Stimulated activated CD8-positive, alpha-beta memory T cell treated with anti-CD3 and anti-CD28 coated beads, Interleukin-12 subunit alpha, Interleukin-12 subunit beta, amount 100 ng/mL, for 24 hours (primary cell): Measurements from ENCODE around the gene NTNG1.

ENCODE experiments used
- DNase-seq: peaks from one replicate; pipeline ENCODE4 v3.0.0-alpha.2; 2020; ENCODE audit errors: extremely low read depth

The NTNG1 gene

DNA sequence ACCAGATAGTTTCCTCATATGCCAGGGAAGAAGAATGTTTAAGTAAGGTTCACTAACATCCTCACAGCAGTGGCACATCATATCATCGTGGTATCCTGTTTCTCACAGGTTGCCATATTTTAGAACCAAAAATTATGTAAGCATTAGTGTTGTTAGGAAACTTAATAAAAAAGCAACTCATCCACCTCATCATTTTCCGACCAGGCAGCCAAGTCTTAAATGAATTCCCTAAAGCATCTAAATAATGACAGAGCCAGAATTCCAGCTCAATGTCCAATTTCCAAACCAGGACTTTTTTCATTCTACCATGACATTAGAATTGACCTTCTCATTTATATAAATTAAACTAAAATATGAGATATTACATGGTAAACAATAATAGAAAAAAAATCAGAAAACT, 272.7 kb downstream of the NTNG1 start:
- DNase-seq, result no peak

DNA sequence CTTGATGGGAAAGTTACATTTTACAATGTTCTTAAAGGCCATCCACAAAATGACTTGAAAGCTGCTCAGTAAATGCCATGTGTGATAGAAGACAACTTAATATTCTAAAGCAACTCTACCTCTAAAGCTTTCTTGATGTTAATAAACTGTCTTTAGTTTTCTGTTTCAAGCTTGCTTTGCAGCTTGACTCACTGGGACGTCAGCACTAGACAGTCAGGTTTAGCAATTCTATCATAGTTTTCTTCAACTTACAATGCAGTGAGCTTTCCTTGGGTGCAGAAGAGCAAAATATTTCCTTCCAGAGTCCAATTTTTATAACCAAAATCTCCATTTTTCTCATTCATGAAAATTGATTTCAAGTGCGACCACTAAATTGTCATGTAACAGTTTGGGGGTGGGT, 273.1 kb downstream of the NTNG1 start:
- no peak for DNase-seq

DNA sequence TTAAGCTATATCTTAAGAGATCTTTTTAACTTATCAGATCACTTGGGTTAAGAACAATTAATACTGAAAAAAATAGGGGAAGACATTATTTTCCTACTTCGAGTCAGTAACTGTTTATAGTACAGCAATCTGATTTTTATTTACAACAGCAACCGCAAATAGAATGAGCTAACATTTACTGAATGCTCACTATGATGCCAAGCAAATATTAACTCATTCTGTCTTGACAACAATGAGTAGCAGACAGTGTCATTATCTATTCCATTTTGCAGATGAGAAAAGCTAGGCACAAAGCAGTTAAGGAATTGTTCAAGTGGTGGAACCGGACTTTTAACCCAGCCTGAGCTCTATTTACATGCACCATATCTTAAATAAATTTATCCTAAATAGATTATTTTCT, 273.7 kb downstream of the NTNG1 start:
- no peak for DNase-seq

DNA sequence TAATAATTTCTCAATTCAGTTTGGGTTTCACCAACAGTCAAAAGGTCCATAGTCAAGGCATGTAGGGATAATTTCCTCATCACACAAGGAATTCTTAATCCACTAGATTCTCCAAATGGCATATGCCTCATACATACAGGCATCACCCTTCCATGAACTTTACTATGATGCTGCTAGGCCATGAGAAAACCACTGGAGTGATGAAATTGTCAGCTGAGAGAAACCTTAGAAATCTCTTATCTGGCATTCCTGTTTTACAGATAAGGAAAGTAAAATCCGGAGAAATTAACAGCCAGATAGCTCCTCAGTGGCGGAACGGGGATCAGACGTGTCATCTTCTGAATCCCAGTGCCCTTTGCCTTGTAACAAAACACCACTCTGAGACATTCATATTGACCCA, 274.4 kb downstream of the NTNG1 start:
- no peak for DNase-seq

DNA sequence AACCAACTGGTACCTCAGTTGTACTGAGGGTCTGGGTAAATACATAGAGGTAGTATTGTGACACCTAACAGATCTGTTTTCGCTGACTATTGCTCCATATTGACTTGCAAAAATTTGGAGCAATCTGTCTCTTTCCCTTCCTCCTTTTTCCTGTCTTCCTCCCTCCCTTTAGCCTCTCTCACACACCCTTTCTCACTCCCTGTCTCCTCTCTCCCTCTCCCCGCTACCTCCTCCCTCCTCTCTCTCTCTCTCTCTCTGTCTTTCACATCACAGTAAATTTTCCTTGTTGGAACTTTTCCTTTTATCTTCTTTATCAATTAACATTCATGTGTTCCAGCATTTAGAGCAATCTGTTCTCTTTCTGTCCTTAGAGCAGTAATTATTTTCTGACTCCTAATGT, 278.2 kb downstream of the NTNG1 start:
- no peak for DNase-seq

DNA sequence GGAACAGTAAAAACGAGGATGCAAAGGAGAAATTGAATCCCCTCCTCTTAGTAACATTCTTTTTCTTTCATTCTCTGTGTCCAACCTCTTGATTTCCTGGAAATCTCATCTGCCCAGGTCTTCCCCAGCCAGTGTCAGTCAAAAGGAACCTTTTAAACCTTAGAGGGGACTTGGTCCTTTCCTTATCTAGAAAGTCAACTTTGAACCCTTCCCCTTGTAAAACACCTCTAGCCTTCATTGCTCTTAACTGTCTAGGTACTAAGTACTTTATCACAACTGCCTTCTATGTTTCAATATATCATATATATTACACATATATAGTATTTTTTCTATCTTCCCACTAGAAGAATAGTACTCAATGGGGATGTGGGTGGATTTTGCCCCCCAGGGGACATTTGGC, 282.1 kb downstream of the NTNG1 start:
- DNase-seq, result no peak

DNA sequence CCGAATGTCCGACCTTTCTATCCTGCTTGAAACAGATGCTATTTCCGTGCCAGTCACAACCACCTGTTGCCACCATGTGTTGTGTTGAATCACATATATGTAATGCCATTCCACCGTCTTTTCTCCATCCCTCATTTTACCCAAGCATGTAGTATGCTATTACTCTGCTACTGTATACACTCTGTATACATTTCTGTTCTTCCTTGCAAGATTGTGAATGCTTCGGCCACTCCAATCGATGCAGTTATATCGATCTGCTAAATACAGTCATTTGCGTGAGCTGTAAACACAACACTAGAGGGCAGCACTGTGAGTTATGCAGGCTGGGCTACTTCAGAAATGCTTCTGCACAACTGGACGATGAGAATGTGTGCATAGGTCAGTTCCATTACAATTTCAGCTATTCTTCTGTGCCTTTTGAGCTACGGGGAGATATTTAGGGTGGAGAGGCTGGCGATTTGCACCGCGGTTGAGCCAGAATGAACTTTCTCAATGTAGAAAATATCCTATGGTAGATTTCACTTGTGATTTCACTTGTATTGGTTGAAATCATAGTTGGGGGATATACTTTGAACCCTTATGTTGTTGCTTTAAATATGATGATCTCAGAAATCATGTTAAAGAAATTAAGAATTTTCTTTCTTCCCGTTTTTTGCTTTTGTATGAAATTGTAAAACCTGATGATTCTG, 289.8 kb downstream of the NTNG1 start:
- DNase-seq, result no peak

DNA sequence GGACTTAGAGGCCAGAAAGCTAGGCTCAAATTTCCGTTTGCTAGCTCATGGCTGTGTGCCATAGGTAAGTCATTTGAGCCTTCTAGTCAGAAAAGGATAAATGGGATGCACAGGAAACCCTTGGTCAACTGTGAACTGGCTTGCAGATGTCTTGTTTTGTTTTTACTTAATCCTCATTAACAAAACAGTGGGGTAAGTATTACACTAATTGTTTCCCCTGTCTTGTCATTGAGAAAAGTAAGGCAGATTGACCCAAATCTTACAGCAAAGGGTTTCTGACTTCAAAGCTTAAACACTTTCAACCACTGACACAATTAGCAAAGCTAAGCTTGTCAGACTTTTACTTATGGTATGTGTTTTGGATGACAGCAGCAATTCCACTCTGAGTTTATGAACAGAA, 291.3 kb downstream of the NTNG1 start:
- DNase-seq, result no peak

DNA sequence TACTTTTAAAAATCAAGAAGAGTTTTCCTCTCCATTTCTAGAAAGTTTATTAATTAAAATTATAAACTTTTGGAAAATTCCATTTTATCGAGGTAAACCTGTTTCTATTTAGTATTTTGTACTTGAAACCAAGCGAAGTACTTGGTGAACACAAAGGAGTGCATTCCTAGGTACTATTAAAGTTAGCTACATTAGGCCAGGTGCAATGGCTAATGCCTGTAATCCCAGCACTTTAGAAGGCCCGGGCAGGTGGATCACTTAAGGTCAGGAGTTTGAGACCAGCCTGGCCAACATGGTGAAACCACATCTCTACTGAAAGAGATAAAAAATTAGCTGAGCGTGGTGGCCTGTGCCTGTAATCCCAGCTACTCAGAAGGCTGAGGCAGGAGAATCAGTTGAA, 292.2 kb downstream of the NTNG1 start:
- DNase-seq, result no peak

DNA sequence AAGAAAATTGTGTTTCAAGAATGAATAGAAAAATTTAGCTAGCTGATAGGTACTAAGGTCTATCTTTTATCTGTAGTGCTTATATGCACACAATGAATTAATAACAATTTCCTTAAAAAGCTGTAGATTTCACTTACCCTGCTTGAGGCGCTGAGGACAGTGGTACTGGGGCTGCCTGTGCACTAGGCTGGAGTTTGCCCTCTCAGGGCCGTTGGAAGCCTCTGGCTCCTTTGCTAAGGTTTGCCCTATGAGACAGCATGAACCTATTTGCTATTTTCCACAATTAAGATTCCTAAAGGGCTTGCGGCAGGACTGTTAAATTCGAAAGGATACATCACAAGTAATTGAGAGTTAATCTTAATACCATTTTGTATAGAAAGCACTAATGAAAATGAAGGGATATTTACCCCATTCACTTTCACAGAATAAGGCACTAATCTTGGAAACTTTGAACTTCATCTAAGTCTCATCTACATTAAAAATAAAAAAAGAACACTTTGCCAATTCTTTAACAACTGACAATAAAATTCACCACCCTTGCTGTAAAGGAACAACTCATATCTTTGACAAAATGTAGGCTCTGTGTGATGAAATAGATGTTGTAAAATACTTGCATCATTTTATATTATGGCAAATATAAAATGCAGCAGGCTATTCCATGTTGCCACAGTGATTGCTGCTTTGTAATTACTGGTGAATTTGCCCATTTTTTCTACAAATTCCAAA, 293.0 kb downstream of the NTNG1 start:
- DNase-seq, result no peak

DNA sequence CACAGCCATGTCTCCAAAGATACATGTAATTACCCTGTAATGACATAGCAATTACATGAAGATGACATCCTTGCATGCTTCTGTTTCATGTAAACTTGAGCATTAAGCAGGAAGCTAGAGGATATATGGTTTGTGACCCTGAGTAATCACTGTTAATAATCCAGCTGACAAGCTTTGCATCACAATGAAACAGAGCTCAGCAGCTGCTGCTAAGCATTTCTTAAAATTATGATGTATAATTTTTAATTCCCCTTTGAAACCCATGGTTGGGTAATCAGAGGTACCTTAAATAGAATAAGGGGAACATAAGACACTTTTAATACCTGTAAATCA, 293.5 kb downstream of the NTNG1 start:
- DNase-seq, result no peak

DNA sequence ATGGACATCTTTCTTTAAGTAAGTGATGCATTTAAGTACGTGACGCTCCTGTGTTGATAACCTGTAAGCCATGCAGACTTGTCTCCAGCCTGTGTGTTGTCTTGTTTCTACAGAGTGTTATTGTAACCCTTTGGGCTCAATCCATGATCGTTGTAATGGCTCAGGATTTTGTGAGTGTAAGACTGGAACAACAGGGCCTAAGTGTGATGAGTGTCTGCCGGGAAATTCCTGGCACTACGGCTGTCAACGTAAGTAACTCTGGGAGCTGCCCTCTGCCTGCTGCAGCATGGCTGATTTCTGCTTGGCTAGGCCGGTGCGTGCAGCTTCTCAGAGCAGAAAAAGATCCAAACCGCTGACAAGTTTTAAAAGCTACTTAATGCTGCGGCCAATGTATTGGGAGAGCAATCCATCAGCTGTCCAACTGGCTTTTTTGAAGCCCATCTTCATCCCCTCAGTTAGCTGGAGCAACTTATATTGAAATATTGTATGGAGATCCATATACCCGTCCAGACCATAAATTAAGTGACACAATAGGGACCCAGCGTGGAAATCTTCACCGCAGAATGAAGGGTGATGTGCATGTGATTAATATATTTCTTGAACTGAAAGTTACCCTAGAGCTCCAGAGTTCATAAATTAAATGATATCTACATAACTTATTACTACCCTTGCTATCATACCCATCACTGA, 295.9 kb downstream of the NTNG1 start:
- no peak for DNase-seq

DNA sequence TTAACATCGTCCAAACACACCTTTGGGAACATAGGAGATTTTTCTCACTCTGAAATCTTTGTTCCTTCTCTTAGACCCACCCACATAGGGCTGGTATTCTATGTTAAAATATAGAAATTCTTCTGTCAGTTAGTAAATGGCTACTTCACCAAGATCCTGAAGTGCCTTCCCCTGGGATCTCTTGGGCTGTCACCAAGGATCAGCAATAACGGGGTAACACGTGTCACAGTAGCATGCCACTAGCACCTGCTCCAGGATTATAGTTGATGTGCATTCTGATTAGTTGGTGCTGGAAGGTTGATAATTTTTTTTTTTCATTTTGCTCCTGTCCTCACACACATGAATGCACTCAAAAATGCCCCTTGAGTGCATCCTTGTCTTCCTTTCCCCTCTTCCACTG, 298.7 kb downstream of the NTNG1 start:
- DNase-seq, result no peak

DNA sequence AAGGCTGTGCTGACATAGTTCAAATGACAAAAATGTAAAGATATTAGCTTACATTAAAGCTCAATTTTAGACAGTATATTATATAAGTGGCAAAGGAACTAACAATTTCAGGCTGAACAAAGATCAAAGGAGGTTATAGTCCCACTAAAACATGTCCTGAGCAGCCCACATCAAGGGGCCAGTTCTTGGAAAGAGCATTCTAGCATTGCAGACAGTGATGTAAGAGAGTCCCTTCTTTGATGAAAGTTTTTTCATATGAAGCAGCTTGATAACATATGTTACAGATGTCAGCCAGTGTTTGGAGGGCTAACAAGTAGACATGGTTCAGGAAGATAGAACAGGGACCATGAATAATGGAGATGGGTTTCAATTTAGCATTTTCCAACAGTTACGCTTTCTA, 301.7 kb downstream of the NTNG1 start:
- DNase-seq, result no peak

DNA sequence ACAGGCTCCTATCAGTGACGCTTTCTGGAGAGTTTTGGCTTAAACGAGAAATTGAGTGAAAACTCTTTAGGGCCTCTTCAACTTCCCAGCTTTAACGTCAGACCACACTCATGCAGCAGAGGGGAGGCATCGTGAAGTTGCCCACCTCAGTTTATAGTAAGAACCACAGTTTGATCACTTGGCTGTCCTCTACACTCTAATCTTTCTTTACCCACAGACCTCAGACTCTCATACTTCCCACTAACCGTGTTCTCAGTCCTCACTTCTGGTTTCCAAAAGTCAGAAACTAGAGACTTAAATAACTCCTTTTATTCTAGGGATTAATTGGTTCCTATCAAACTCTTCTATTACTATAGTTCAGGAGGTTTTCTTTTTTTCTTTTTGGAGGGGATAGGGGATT, 302.2 kb downstream of the NTNG1 start:
- DNase-seq, result no peak

DNA sequence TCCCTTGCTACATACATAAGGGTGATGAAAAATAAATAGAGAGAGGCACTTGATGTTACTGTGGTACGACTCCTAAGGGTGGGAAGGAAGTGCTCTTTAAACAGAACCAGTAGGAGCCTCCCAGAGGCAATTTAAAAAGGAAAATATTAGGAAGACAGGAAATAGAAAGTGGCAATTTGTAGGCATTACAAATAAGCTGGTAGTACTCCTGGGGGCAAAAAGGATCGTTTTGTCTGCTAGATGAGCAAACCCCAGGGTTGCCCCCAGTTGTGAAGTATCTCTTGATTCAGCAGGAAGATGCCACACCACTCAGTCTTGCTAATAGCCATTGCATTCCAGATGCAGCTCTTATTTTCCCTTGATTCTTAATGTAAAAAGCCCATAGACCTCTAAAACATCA, 303.0 kb downstream of the NTNG1 start:
- DNase-seq, result no peak

DNA sequence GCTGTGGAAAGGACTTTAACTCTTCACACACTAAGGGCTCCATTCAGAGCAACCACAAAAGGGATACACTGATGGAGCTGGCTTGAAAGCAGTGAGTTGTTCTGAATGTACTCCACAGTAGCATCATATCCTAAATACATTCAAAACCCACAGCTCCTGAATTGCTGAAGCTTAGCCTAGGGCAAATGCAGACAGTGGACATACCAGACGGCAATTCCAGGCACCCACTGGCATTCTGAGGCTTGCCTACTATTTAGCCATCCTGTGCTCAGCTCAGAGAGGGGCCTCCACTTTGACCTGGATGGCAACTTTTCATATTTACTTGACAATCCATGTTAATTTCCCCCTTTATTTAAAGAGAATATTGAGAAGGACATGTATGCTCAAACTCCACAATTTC, 303.5 kb downstream of the NTNG1 start:
- DNase-seq, result no peak

DNA sequence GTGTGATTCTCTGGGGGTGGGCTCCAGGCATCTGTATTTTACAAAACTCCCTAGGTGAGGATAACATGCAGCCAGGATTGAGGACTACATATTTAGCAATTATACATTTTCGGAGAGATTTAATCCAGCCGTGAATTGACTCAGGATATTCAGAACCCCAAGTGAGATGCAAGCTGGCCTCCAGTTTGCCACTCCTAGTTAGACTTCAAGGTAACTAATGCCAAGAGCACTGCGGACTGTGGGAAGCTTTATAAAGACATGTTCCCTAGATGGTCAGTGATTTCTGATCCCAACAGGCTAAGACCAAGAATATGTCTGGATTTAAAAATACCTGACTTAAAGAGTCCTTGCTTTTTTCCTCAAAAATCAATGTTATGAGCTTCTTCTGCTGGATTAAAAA, 308.5 kb downstream of the NTNG1 start:
- no peak for DNase-seq

DNA sequence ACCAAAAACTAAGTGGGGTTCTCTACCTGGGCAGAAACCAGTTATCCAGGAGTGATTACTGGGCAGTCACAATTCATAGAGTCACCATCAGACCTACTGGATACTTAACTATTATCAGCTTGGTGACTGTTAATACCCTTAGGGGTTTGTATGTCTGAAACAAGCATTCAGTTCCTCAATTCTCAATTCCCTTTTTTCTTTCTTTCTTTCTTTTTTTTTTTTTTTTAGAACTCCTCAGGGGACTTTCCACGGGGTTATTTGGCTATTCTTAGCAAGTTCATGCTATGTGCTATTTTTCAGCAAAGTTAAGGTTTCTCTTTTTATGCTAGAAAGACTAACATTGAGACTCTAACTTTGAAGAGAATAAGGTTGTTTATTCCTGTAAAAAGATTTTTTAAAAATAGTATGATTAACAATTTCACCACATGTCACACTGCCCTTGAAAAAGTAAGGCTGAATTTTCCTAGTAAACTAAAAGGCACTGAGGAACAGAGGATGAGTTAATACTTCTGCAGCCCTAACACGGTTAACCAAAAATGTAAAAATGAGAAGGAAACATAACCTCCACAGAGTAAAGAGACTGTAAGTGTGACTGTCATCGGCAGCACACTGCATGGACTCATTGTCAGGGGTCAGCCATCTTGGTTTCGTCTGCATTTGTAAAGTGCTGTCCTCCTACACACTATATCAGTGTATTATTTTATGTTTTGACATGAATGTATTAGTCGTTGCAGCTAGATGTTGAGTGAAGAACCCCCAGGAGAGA, 310.2 kb downstream of the NTNG1 start:
- no peak for DNase-seq

DNA sequence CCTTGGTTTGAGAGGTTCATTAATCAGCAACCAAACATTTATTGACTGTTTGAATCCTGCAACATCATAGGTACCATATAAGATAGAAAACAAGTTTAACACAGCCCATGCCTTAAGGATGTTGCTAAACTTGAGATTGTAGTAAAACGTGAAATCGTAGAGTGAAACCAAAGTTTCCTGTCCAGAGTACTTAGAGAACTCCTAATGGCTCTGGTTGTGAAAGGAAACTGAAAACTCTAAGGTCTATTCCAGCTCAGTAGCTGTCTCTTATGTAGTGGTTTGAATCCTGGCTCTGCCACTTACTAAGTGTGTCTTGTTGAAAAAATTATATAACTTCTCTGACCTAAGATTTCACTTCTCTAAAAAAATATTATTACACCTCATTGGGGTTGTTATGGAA, 310.9 kb downstream of the NTNG1 start:
- no peak for DNase-seq

DNA sequence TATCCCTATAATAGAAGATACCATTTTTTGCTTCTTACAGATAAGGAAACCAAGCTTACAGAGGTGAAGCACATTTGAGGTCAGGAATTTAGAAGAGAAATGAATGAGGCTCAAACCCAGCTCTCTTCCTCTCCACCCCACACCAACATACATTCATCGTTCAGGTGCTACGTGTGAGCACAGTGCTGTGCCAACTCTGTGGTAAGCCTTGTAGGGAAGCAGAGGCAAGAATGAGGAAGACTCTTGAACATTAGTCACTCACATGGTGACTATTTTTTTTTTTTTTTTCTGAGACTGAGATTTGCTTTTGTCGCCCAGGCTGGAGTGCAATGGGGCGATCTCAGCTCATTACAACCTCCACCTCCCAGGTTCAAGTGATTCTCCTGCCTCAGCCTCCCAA, 314.0 kb downstream of the NTNG1 start:
- DNase-seq, result no peak

DNA sequence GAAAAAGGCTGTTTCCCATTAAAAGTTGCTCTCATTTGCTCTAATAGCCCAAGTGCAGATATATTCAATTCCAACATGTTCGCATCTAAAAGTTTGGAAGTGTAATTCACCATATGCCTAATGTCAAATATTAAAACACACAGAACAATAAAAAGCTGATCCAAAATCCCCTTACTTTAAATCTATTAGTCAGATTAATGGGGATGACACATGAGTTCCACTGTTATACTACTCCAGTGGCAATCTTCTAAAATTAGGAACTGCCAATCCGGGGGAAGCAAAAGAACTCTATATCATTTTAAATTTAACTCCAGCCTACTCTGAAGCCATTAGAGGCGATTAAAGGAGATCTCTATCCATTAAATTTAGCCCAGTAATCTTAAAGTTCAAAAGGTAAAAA, 317.1 kb downstream of the NTNG1 start:
- DNase-seq, result no peak
